MG63 (cell line): ENCODE results near the gene NRAP. TPM values are rescaled to one million over a fixed set of nuclear protein-coding genes. Genes with fewer than 3 reads are reported as not detected.

Source experiments
- DNase-seq: peaks from one replicate; pipeline ENCODE4 v3.0.0-alpha.2; 2020
- H3K27me3 ChIP-seq: fragments of 250-450 bp; sonication (Bioruptor Pico); 2 replicates; pipeline ENCODE4 v1.5.1; 2020; ENCODE audit warnings: mild to moderate bottlenecking, moderate library complexity
- H3K36me3 ChIP-seq: fragments of 250-450 bp; sonication (Bioruptor Pico); 2 replicates; pipeline ENCODE4 v1.5.1; 2020; ENCODE audit warnings: mild to moderate bottlenecking, moderate library complexity
- H3K4me3 ChIP-seq: fragments of 250-450 bp; sonication (Bioruptor Pico); 2 replicates; pipeline ENCODE4 v1.5.1; 2020; ENCODE audit warnings: mild to moderate bottlenecking, moderate library complexity
- H3K9me3 ChIP-seq: fragments of 250-450 bp; sonication (Bioruptor Pico); 2 replicates; pipeline ENCODE4 v1.5.1; 2020; ENCODE audit warnings: mild to moderate bottlenecking, moderate library complexity
- total RNA-seq: library from RNA; depleted of rRNA; stranded (reverse); fragments of >200 nt; shearing (Covaris generic); gene quantifications from 2 replicates; pipeline ENCODE4 v1.2.3, GENCODE V29; 2014; ENCODE audit warnings: low replicate concordance

The NRAP gene
- total RNA-seq, 1 experiment from 2014 or later = not detected

DNA sequence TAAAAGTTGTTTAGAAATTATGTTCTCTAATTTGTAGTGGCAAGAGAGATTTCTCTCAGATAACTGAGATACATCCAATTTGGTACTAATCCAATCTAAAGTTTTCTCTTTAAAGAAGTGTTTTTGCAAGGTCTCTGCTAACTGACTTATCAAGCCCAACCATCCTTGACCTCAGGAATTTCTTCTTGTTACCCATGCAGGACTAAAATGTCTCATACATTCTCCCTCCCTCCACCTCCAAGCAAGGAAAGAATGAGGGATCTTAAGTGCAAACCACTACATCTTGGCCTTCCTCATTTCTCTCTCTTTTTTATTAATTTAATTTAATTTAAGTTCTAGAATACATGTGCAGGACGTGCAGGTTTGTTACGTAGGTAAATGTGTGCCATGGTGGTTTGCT lies 12.8 kb downstream of the NRAP start:
- peaks cover 4% of the 10 kb centered on the region; the same call in 1 of the 2 replicates for H3K27me3 ChIP-seq
- no peak overlapping the region for H3K4me3 ChIP-seq
- DNase-seq = no peak
- no peaks in the 10 kb centered on the region for H3K9me3 ChIP-seq
- no peaks in the 10 kb centered on the region for H3K36me3 ChIP-seq

GRCh38 chr10:113650172-113650571 lies 13.7 kb downstream of the NRAP start:
- DNase-seq = no peak
- Histone ChIP-seq H3K9me3 (no peaks in the 10 kb centered on the region), H3K4me3 (no peak overlapping the region), H3K36me3 (no peaks in the 10 kb centered on the region), H3K27me3 (peaks cover 4% of the 10 kb centered on the region; the same call in 1 of the 2 replicates)

GRCh38 chr10:113648478-113648877 lies 15.4 kb downstream of the NRAP start:
- DNase-seq = peak; percentile 20
- Histone ChIP-seq H3K36me3 (no peaks in the 10 kb centered on the region), H3K9me3 (no peaks in the 10 kb centered on the region), H3K4me3 (no peak overlapping the region), H3K27me3 (no peaks in the 10 kb centered on the region)

DNA sequence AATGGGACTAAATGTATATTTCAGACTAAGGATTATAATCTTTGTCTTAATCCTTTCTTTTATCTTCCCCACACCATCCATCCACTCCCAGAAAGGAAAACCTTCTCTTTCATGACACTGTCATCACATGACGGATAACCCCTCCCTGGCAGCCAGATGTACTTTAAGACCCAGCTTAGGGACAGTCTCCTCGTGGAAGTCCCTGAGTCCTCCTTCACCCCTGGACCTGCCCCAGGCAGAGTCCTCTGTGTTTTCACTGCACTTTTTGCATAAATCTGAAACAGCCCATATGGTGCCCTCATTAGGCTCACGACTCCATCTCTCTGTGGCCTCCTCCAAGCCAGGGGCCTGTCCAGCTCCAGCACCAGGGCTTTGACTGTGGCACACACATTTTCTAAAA lies 16.0 kb downstream of the NRAP start:
- Histone ChIP-seq H3K36me3 (no peaks in the 10 kb centered on the region), H3K27me3 (no peaks in the 10 kb centered on the region), H3K9me3 (no peaks in the 10 kb centered on the region), H3K4me3 (no peak overlapping the region)
- DNase-seq = no peak

GRCh38 chr10:113646336-113647201 lies 17.3 kb downstream of the NRAP start:
- no peak overlapping the region for H3K4me3 ChIP-seq
- H3K36me3 ChIP-seq = no peaks in the 10 kb centered on the region
- no peaks in the 10 kb centered on the region for H3K9me3 ChIP-seq
- no peaks in the 10 kb centered on the region for H3K27me3 ChIP-seq
- DNase-seq = no peak

DNA sequence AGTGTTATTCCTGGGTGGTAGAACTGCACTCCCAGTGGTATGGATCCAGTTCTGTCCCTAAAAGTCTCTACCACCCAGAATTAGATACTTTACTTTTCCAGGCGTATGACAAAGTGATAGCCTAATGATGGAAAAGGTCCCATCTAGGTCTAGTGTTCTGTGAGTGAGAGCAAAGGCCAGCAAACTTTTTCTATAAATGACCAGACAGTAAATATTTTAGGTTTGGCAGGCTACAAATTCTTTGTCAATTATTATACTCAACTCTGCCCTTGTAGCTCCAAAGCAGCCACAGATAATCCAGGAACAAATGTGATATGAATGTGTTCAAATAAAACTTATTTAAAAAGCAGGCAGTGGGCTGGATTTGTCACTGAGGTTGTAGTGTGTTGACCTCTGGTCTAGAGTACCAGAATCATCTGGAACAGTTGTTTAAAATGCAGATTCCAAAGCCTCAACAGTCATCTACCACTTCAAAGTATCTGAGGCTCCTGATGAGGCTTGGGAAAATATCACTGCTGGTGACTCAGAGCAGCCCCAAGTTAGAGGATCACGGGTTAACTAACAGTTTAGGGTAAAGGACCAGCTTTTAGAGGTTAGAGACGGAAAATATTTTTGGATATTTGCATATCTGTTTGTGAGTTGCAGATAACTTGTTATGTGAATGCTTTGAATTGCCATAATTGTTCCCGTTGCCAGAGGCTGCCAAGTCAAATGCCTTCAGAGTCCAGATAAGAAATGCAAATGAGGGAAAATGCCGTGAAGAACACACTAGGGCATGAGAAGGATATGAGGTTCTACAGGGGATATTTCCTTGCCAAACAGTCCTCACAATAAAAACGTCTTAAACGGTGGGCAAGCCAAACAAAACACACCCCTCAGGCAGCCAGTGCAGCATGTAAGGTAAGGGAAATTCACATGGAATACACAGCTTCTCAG lies 19.4 kb downstream of the NRAP start:
- H3K27me3 ChIP-seq = peaks cover 8% of the 10 kb centered on the region
- peak; percentile 31 for DNase-seq
- no peak overlapping the region for H3K4me3 ChIP-seq
- H3K36me3 ChIP-seq = no peaks in the 10 kb centered on the region
- no peaks in the 10 kb centered on the region for H3K9me3 ChIP-seq

DNA sequence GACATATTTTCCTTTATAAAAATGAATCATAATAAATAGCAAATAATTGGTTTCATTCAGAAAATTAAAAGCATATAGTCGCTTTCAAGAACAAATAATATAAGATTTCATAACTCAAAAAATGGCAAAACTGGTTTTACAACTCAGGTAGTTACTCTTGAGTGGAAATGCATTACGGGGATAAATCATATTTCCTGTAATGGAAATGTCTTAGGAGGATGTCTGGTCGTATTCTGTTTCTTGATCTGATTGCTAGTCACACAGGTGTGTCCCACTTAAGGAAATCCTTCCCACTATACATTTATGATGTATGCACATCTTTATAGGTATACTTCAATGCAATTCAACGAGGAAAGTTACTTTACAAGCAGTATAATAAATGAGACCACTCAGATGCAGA lies 20.7 kb downstream of the NRAP start:
- H3K4me3 ChIP-seq = no peak overlapping the region
- H3K36me3 ChIP-seq = no peaks in the 10 kb centered on the region
- no peak for DNase-seq
- H3K9me3 ChIP-seq = no peaks in the 10 kb centered on the region
- H3K27me3 ChIP-seq = peaks cover 15% of the 10 kb centered on the region

- Histone ChIP-seq H3K36me3 (no peaks in the 10 kb centered on the region), H3K9me3 (no peaks in the 10 kb centered on the region), H3K27me3 (peaks cover 17% of the 10 kb centered on the region), H3K4me3 (no peak overlapping the region)
- DNase-seq = no peak
These were observed 22.1 kb downstream of the NRAP start for GRCh38 chr10:113641702-113642101.

DNA sequence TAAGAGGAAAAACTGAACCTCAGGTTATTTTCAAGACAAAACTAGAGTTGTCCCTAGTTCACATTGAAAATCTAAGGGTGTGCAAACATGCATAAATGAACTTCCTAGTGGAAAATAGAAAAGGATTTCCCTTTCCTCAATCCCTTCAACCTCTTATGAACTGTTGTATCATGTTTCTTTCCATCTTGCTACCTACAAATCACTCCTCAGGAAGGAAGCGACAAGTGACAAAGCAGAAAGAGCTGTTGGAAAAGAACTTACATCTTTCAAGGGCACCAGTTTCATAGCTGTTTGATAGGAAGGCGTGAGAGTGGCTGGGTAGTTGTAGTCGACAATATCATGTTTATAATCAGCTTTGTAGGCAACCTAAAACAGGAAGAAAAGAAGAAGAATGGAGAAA lies 23.9 kb downstream of the NRAP start:
- Histone ChIP-seq H3K9me3 (no peaks in the 10 kb centered on the region), H3K27me3 (peaks cover 17% of the 10 kb centered on the region), H3K36me3 (no peaks in the 10 kb centered on the region), H3K4me3 (no peak overlapping the region)
- DNase-seq = no peak

GRCh38 chr10:113631684-113632367 lies 32.0 kb downstream of the NRAP start:
- DNase-seq = no peak
- Histone ChIP-seq H3K27me3 (0 out of 2 replicates have a peak, but pooled peaks cover 2% of the 10 kb centered on the region), H3K4me3 (no peak overlapping the region), H3K36me3 (no peaks in the 10 kb centered on the region), H3K9me3 (no peaks in the 10 kb centered on the region)

GRCh38 chr10:113630929-113631533 lies 32.8 kb downstream of the NRAP start:
- Histone ChIP-seq H3K27me3 (0 out of 2 replicates have a peak, but pooled peaks cover 2% of the 10 kb centered on the region), H3K9me3 (no peaks in the 10 kb centered on the region), H3K36me3 (no peaks in the 10 kb centered on the region), H3K4me3 (no peak overlapping the region)
- no peak for DNase-seq

- Histone ChIP-seq H3K27me3 (peaks cover 2% of the 10 kb centered on the region; the same call in 1 of the 2 replicates), H3K9me3 (no peaks in the 10 kb centered on the region), H3K4me3 (no peak overlapping the region), H3K36me3 (no peaks in the 10 kb centered on the region)
- DNase-seq = no peak
These were observed 35.2 kb downstream of the NRAP start for GRCh38 chr10:113628607-113629153.

GRCh38 chr10:113627836-113628235 lies 36.0 kb downstream of the NRAP start:
- H3K27me3 ChIP-seq = peaks cover 4% of the 10 kb centered on the region; the same call in 1 of the 2 replicates
- no peak overlapping the region for H3K4me3 ChIP-seq
- H3K36me3 ChIP-seq = no peaks in the 10 kb centered on the region
- no peak for DNase-seq
- no peaks in the 10 kb centered on the region for H3K9me3 ChIP-seq

DNA sequence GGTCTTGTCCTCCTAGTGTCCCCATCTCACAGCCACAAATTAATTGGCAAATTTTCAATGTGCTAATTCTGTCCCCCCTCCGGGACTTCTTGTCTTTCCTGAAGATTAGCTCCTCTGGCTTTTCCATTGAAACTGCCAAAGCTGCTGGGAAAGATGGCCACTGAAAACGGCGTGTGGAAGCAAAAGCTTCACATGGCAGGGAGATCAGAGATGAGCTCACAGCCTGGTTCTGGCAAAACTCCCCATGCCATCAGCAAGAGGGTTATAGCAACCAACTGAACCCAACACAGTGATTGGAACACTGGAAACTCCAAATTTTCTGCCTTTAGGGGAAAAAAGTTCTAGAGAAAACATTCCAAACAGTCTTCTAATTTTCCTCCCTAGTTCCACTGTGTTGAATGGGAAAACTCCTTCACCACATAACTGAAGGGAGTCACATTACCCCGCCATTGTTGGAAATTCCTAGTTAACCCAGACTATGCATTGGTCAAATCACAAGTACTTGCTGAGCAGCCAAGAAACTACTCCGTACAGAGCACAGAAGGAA lies 37.0 kb downstream of the NRAP start:
- peaks cover 4% of the 10 kb centered on the region; the same call in 1 of the 2 replicates for H3K27me3 ChIP-seq
- H3K9me3 ChIP-seq = no peaks in the 10 kb centered on the region
- no peak for DNase-seq
- H3K4me3 ChIP-seq = no peak overlapping the region
- no peaks in the 10 kb centered on the region for H3K36me3 ChIP-seq

- Histone ChIP-seq H3K4me3 (no peak overlapping the region), H3K36me3 (no peaks in the 10 kb centered on the region), H3K27me3 (peaks cover 6% of the 10 kb centered on the region; the same call in 1 of the 2 replicates), H3K9me3 (no peaks in the 10 kb centered on the region)
- DNase-seq = no peak
These were observed 38.2 kb downstream of the NRAP start for GRCh38 chr10:113625461-113626186.
